D721Med (cell line): Measurements from ENCODE around the gene KRI1.
"Not testable (repeated sequence)": the region's sequence is repeated elsewhere in the genome, so short reads cannot be mapped to it uniquely, and the experiment has no call there.

Source experiments
- DNase-seq: peaks from one replicate; pipeline ENCODE4 v3.0.0; 2011; ENCODE audit warnings: low spot score; ENCODE audit not compliant: insufficient read length
- FAIRE-seq: peaks from 2 replicates; lab custom pipeline; 2011; peaks lifted over from hg19 to GRCh38; lab: Jason Lieb, UNC
- CTCF ChIP-seq: IDR thresholded peaks from 2 replicates; pipeline ENCODE4 v1.5.1; 2012; ENCODE audit warnings: mild to moderate bottlenecking, control low read depth; ENCODE audit not compliant: insufficient read depth; ENCODE audit errors: missing control alignments

KRI1 gene

GRCh38 chr19:10554760-10555609 lies 10.8 kb downstream of the KRI1 start:
- DNase-seq (no peak), FAIRE-seq (no peak)
- TF ChIP-seq CTCF = no peak

- no peak for TF ChIP-seq CTCF
- DNase-seq (no peak), FAIRE-seq (no peak)
Observed at GRCh38 chr19:10553943-10554381, 11.8 kb downstream of the KRI1 start.

- no peak for FAIRE-seq
- DNase-seq = no peak
- TF ChIP-seq CTCF = no peak
Observed at GRCh38 chr19:10553087-10553667, 12.6 kb downstream of the KRI1 start.

GRCh38 chr19:10552510-10553053 lies 13.2 kb downstream of the KRI1 start:
- DNase-seq (no peak), FAIRE-seq (no peak)
- TF ChIP-seq CTCF = no peak

- DNase-seq (no peak), FAIRE-seq (no peak)
- TF ChIP-seq CTCF = peak; percentile 38
Observed at GRCh38 chr19:10551698-10552301, 14.0 kb downstream of the KRI1 start.

- FAIRE-seq, DNase-seq: not testable (repeated sequence)
Observed at GRCh38 chr19:10551006-10551405, 14.8 kb downstream of the KRI1 start.

- FAIRE-seq (no peak), DNase-seq (no peak)
- no peak for TF ChIP-seq CTCF
Observed at GRCh38 chr19:10550336-10550735, 15.5 kb downstream of the KRI1 start.
